ENCODE data around the gene PES1.
"Not testable (repeated sequence)": the region's sequence is repeated elsewhere in the genome, so short reads cannot be mapped to it uniquely, and the experiment has no call there.

The PES1 gene

DNA sequence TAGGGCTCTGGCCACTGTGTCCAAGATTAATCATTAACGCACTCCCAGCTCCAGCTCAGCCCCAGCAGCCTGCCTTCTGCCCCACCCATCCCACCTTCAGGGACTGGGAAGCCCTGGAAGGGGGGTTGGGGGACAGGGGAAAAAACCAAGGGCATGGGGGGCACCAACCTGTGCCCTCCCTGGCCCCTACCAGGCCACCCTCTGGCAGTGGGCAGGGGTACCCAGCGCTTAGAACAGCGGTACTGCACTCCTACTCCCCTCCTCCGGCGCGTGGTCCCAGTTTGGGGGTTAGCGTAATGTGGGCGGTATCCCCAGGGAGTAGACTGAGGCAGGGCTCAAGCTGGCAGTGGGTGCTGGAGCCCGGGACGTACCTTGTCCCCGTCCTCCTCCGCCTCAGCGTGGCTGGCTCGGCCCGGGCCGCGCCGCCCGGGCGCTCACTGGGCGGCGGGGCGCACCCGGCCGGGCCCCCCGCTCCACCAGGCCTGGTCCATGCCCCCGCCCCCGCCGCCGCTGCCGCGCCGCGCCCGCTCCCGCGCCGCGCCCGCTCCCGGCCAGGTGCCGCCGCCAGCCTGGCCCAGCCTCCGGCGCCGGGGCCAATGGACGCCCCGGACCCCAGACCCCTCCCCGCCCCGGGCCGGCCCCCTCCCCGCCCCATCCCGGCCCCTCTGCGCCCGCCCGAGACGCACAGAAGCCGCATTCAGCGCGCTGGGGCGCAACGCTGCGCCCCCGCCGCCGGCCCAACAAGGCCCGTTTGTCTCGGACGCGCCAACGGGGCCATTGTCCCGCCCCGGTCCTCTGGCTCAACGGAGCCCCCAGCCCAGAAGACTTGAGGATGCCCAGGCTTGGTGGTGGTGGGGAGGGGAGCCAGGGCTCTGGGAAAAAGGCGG, 17.4 kb downstream of the PES1 start, which contains the start of gene GAL3ST1:
Gene GAL3ST1 (minus strand): TSS at position 571 of the 887 bp plus-strand sequence. CDS start 17,273 bp downstream, outside the sequence.
- no peak for DNase-seq

DNA sequence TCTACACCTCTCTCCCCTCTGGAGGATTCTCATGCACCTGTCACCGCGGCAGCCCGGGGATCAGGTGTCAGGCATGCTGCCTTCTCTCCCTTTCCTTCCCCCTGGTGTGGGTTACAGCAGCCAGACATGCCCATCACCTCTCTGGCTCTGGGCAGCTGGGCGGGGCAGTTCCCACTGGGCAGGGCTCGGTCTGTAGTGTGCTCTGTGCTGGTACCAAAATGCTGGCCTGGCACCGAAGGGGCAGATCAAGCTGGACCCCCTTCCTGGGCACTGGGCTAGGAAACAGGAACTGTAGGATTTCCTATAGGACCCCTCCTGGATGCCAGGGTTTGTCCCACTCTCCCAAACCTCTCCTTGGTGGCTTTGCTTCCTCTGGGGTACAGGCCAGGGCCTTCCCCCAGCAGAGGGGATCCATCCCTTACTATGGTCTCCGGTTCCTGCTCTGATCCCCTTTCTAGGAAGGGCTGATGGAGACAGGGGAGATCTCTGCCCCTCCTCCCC, 18.1 kb downstream of the PES1 start:
- DNase-seq, result no peak

GRCh38 chr22:30572840-30573593, 18.7 kb downstream of the PES1 start:
- no peak for DNase-seq

- DNase-seq, result no peak
Observed at GRCh38 chr22:30572210-30572609, 19.5 kb downstream of the PES1 start.

DNA sequence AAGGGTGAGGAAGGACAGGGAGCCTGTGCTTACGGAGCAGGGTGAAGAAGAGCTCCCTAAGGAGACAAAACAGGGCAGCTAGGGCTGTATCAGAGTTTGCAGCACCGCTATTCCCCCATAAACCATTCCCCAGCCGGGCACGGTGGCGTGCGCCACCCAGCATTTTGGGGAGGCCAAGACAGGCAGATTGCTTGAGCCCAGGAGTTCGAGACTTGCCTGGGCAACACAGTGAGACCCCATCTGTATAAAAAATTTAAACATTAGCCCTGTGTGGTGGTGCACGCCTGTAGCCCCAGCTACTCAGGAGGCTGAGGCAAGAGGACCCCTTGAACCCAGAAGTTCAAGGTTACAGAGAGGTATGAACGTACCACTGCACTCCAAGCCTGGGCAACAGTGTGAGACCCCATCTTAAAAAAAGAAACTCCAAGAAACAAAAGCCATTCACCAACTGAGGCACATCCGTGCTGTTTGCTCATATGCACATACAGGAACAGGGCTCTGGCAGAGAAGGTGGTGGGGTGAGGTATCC, 22.0 kb downstream of the PES1 start:
- DNase-seq, result no peak

GRCh38 chr22:30568137-30568805, 23.4 kb downstream of the PES1 start:
- no peak for DNase-seq

GRCh38 chr22:30567277-30567676, 24.4 kb downstream of the PES1 start:
- DNase-seq, result not testable (repeated sequence)

DNA sequence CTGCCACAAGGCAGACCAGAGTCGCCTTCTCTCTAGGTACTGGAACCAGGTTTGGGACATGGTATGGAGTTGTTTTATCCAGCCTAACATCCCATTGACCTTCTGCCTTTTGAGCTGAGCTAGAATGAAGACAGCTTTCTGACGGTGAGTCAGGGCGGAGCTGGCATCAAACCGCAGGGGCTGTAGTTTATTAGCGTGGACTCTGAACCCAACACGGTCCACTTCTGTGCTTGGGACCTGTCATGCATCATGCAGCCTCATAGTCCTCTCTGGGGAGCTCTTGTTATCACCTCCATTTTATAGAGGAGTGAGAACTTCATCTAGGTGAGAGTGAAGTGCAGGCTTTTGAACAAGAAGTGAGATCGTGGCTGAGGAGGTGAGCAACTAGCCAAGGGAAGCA, 25.6 kb downstream of the PES1 start:
- no peak for DNase-seq

- no peak for DNase-seq
Observed at GRCh38 chr22:30565341-30565740, 26.4 kb downstream of the PES1 start.

DNA sequence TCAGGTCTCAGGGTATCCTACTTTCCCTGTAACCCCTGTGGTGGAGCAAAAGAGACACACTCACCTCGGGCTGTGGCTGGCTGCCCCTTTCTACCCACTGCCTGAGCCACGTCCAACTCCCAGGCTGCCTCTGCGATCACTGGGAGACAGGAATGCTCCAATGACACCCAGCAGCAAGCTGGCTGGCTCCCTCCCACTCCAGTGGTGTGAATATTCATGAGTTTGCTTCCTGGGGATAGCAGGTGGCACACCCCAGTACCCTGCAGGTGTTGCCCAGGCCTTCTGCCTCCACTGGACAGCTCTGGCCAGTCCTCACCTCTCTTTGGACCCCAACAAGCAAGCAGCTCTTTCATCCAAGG, 27.0 kb downstream of the PES1 start:
- no peak for DNase-seq

DNA sequence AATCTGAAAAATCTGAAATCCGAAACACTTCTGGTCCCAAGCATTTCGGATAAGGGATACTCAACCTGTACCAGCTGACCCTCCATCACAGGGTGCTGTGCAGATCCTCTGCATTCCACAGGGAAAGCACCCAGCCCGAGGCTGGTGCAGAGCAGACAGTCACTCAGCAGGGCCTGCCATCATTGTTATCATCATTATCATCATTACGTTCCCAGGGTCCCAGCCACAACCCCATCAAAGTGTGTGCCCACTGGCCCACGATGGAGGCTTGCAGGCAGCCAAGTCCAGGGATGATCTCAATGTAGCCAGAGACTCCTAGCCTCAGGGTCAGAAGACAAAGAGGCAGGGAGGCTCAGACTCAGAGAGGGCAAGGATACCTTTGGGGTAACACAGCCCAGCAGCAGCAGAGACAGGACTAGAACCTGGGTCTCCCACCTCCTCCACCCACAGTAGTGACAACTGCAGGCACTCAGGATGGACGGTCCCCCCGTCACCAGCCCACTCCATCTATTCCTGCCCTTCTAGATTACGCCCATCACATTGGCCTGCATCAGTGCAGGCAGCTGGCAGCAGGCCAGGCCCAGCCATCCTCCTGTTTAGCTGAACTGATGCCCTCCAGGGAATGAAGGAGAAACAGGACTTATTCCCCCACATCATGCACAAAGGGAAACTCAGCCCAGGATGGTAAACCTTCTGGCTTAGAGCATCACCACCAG, 27.5 kb downstream of the PES1 start:
- no peak for DNase-seq

- DNase-seq, result no peak
Observed at GRCh38 chr22:30562366-30562765, 29.3 kb downstream of the PES1 start.

- DNase-seq, result no peak
Observed at GRCh38 chr22:30561402-30562189, 30.1 kb downstream of the PES1 start.

DNA sequence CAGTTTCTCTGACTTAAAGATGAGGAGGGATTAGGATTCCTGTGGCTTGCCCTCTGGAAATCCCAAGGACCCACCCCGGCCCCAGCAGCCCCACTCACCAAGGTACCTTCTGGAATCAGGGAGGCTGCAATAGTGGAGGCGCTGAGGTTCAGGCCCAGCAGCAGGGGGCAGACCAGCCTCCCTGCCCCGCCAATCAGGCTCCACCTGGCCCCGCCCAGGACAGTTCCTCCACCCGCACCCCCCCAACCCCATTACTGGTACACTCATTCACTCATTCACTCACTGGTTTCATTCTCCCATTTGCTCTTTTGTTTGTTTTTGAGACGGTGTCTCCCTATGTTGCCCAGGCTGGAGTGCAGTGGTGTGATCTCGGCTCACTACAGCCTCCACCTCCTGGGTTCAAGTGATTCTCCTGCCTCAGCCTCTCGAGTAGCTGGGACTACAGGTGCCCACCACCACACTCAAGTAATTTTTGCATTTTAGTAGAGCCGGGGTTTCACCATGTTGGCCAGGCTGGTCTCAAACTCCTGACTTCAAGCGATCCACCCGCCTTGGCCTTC, 31.0 kb downstream of the PES1 start:
- peak; percentile 51 for DNase-seq

- no peak for DNase-seq
Observed at GRCh38 chr22:30559889-30560288, 31.8 kb downstream of the PES1 start.

DNA sequence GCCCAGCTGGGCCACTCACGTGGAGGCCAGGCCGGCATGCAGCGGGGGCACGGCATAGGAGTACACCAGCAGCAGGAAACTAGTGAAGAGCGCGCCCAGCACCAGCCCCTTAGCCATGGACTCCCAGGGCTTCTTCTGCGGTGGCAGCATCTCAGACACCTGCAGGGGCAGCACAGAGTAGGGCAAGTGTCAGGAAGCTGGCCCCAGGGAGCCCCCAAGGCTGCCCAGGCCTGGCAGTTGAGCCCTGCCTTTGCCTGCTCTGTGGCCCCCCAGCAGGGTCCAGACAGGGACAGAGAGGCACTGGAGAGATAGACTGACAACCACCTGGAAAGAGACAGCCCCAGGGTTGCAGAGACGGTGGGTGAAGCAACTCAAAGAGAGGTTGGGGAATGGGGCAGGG, 34.5 kb downstream of the PES1 start:
- no peak for DNase-seq

DNA sequence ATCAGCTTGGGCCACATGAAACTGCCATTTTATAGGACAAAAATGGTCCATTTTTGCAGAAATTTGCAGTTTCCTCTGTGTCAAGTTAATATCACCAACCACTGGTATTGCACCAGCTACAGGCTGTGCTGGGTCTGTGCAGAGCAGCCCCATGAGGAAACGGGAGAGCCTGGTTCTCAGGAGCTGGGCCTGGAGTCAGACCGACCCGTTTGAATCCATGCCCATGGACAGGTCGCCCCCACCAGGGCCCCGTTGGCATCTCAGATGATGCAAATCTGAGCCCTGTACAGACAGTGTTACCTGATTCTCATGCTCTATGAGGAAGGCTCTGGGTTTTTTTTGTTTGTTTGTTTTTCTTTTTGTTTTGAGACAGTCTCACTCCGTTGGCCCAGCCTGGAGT, 35.3 kb downstream of the PES1 start:
- DNase-seq, result no peak

- no peak for DNase-seq
Observed at GRCh38 chr22:30555282-30556210, 36.2 kb downstream of the PES1 start.

DNA sequence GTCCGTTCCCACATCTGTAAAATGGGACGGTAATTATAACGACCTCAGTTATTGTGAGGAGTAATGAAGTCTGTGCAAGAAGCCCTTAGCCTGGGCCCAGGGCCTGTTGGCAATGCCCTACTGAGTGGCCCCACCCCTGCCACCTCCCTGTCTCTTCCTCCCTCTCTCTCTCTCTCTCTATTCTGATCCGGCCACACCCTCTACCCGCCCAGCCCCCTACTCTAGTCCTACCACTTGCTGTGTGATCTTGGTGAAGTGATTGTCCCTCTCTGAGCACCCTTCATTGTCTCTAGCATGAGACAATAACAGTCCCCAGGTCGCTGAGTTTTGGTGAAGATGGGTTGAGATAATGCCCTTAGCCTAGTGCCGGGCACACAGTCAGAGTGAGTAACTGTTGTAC, 37.7 kb downstream of the PES1 start:
- no peak for DNase-seq

DNA sequence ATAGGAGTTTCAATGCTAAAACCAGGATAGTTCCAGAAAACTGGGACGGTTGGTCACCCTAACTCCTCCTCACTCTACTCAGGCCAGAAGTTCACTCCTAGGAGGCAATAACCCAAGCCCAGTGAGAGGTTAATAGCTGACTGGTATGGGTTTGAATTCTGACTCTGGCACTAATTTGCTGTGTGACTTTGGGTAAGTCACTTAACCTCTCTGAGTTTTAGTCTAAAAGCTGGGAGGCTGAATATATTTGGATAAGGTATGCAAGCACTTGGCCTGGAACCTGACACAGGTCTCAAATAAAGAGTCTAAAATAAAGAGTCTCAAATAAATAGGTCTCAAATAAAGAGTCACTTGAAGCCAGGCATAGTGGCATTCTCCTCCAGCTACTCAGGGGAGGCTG, 39.0 kb downstream of the PES1 start:
- no peak for DNase-seq
